HG03520 (cell line): Measurements from ENCODE around the gene PLIN1.

ENCODE experiments used
- ATAC-seq: cut with Tn5 transposase; IDR thresholded peaks from one replicate; pipeline ENCODE4 v1.9.1; 2021; ENCODE audit warnings: mild to moderate bottlenecking, moderate library complexity; ENCODE audit not compliant: unreplicated experiment

The PLIN1 gene

DNA sequence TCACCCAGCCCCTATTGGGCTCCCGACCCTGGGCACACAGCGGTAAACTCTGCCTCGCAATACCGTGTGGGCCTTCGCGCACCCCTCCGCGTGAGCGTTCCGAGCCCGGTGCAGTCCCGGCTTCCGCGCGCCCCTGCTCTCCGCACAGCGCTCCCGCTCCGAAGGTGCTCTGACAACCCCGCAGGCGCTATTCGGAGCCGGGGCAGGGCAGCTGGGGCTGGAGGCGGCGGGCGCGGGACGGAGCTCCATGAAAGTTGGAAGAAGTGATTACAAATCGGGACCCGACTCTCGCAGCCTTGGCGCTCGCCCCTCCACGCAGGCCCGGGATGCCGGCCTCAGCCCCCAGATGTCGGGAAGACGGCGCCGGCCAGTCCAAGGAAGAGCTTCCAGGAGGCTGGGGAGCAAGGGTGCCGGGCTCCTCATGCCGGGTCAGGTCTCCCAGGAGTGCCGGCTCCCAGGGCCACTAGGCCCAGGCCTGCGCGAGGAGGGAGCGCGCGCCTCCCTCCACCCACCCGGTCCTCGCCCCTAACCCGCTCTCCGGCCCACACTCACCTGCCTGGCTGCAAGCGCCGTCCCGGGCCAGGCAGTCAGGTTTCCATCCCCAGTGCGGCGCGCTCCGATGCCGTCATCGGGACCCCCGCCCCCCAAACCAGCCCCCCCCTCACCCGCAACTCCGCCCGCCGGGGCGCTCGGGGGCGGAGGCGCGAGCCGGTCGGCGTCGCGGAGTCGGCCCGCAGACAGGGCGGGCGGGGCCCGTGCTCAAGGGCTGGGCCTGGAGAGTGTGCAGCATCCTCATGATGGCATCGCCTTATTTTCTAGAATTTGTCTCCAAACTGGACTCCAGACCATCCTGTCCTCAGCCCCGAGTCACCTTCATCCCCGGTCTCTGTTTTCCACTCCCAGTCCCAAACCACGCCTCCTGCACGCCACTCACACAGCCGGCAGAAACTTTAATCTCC lies 24.0 kb downstream of the PLIN1 start, which contains the start of gene KIF7:
KIF7 (minus strand) TSS at position 621 of the 959 bp plus-strand sequence. CDS start 2,537 bp downstream, outside the sequence.
- ATAC-seq, result no peak

DNA sequence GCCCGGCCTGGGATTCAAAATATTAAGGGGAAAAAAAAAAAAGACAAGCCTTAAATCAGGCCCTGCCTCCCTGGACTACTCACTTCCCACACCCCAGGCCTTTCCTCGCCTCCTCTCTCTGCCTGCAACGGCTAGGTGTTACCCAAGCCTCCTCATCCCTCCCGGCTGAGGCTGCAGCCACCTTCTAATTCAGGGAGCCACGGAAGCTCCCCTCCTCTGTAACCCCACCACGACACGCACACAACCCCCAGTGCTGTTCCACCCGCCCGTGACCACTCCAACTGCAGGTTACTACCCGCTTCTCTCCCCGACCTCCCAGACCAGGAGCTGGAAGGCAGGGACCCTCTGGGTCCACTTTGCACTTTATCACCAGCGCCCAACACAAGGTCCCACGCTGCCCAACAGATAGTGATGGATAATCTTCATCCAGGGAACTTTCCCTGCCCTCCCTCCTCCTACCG lies 24.8 kb downstream of the PLIN1 start:
- no peak for ATAC-seq

GRCh38 chr15:89653578-89653977 lies 25.6 kb downstream of the PLIN1 start:
- no peak for ATAC-seq

- no peak for ATAC-seq
These were observed 26.5 kb downstream of the PLIN1 start for GRCh38 chr15:89652666-89653065.

GRCh38 chr15:89652131-89652530 lies 27.0 kb downstream of the PLIN1 start:
- ATAC-seq, result no peak

- no peak for ATAC-seq
These were observed 29.5 kb downstream of the PLIN1 start for GRCh38 chr15:89649716-89650115.

- no peak for ATAC-seq
These were observed 30.0 kb downstream of the PLIN1 start for GRCh38 chr15:89649013-89649625.

GRCh38 chr15:89648106-89649012 lies 30.8 kb downstream of the PLIN1 start:
- no peak for ATAC-seq

DNA sequence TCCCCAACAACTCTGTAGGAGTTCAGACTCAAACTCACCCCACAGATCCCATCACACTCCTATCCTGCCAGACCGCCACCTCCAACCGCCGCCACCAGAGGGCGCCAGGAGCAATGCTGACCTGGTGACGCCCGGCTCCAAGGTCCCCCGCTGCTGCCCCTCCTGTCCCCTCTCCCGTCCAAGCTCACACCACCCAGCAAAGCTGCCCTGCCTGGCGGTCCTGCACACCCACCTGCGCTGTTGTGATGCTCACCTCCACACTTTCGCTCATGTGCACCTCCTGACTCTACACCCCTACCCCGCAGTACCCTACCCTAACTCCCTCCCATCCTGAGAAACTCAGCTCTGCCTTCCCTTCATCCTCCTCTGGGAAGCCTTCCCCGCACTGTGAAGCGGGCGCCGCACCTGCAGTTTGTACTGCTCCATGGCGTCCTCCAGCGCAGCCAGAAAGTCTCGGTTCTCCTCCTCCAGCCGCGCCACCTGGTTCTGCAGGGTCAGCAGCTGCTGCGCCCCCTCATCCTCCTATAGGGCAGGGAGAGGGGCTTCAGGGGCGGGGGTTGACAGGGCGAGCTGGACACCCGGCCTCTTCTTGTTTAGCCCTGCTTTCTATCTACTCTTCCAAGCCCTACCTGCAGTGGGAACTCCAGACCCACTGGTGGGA lies 31.8 kb downstream of the PLIN1 start:
- no peak for ATAC-seq

DNA sequence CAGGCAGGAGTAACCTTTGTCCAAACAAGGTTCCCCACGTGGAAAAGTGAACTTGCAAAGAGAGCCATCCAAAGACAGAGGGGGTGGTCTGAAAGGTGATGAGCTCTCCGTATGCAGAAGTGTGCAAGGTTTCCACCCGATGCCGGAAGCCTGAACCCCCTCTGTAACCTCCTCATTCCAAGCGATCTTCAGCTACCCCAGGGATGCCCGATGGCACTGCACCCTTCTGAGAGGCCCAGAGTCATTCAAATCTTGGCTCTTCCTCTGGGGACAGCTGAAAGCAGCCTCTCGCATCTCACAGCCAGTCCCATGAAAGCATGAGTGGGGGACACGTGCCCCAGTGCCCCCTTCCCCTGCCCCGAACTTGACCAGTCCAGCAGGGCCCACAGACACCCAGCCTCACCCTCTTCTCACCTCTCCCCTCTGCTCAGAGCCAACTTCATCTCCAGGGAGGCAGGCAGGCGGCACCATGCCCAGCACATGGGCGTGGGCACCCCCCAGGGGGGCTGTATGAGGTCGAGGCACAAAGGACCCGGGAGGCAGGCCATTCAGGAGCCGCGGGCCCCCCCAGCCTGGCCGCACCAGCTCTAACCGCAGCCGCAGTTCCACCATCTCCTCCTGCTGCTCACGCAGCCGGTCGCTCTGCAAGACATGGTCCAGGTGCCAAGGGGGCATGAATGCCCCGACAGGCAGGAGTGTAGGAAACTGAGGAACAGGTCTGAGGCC lies 32.6 kb downstream of the PLIN1 start:
- ATAC-seq, result no peak

DNA sequence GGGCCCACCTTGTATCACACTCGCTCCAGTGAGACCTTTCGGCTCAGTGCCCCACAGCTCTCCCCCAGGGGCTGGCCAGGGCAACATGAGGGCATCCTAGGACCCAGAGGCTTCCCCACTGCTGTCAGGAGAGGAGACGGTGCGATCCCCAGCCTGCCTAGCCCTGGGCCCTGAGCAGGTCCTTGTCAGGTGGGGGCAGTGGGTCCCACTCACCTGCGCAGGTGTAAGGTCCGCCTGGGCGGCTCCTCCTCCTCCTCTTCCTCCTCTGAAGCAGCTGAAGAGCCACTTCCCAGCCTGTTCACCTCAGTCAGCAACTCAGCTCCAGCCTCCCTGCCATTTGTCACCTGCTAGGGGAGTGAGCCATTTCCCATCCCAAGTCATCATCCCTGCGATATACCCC lies 33.5 kb downstream of the PLIN1 start:
- ATAC-seq, result no peak

DNA sequence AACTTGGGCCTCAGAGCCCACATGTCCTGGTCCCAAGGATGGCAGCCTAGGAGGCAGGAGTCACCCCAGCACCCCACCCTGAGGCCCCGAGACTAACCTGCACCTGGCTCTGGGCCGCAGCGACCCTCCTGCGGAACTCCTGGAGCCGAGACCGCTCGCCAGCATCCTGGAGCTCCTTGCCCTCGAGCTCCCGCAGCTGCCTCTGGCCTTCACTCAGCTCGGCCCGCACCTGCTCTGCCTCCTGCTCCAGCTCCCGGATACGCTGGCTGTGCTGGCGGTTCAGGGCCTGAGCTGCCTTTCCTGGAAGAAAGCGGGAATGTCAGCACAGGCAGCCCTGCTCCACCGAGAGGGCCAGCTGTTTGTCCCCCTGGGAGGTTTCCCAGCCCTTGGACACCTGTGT lies 37.1 kb downstream of the PLIN1 start:
- ATAC-seq, result no peak

DNA sequence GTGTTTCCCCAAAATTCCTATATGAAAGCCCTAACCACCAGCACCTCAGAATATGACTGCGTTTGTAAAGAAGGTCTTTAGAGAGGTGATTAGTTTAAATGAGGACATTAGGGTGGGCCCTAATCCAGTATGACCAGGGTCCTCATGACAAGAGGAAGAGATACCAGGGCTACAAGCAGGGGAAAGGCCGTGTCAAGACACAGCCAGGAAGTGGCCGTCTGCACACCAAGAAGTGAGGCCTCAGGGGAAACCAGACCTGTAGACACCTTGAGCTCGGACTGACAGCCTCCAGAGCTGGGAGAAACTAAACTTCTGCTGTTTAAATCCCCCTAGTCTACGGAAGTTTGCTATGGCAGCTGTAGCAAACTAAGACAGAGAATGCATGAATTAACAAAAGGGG lies 38.1 kb downstream of the PLIN1 start:
- no peak for ATAC-seq

DNA sequence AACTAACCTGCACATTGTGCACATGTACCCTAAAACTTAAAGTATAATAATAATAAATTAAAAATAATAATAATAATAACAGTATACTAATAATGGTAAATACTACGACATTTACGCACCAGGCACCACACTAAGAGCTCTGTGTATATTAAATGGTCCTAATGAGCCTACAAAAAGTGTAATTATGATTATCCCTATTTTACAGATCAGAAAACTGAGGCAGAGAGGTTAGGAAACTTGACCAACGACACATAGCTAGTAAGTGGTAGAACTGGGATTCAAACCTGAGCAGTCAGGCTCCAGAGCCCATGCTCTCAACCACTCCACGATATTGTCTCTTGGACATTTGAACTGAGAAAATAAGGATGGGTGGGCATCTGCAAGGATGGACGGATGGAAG lies 38.9 kb downstream of the PLIN1 start:
- ATAC-seq, result no peak

DNA sequence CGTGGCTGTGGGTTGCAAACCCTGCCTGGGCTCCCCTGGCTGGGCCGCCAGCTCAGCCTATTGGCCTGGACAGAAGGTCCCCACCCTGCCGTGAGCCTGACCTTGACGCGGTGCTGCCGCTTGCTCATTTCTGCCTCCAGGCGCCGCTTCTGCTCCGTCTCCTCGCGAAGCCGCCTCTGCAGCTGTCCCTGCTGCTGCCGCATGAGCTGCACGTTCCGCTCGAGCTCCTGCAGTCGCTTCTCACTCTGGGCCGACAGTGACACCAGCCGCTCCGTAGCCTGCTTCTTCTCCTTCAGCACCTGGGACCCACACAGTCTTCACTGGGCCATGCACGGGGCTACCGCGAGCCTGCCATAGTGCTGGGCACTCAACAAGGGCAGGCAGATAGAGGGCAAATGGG lies 45.6 kb downstream of the PLIN1 start:
- ATAC-seq, result no peak

DNA sequence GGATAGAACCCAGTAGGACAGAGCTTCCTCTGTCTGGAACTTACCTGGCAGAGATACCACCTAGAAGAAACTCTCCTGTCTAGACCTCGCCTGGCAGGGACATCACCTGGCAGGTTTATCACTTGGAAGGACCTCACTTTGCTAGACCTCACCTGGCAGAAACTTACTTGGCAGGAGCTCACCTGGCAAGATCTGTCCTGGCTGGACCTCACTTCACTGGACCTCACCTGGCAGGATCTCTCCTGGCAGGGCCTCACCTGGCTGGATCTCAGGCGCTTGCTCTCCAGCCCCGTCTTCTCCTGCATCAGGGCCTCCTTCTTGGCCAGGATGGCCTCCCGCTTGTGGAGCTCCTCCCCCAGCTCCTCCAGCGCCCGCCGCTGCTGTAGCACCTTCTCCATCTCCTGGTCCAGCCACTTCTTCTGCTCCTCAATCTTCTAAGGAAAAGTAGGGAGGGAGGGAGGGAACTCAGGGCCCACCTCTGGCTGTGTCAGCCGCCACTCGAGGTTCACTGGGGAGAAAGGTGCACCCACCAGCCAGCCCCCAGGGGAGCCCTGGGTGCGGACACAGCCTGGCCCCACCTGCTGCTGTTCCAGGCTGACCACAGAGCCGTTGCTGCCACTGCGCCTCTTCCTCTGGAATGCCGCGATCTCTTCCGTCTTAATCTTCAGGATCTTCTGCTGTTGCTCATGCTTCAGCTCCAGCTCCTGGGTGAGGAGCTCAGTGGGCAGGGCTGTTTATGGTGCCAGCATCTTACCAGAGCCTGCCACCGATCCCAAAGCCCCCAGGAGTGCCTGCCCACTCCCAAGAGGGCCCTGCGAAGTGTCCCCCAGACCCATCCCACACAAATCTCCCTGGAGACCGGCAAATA lies 46.4 kb downstream of the PLIN1 start:
- no peak for ATAC-seq

DNA sequence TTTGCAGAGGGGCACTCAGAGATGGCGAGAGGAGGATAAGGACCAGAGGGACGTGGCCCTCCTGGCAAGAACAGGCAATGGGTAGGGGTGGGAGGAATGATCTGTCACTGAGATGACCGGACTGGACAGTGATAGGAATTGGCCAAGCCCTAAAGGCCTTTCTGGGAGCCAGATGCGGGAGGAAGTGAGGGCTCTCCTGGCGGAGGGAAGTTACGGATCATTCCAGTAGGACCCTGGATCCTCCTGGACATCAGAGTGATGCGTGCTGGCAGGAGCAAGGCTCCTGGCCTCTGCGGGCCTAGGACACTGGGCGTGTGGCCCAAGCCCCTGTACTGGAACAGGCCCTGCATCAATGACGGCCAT lies 47.3 kb downstream of the PLIN1 start:
- ATAC-seq, result no peak

DNA sequence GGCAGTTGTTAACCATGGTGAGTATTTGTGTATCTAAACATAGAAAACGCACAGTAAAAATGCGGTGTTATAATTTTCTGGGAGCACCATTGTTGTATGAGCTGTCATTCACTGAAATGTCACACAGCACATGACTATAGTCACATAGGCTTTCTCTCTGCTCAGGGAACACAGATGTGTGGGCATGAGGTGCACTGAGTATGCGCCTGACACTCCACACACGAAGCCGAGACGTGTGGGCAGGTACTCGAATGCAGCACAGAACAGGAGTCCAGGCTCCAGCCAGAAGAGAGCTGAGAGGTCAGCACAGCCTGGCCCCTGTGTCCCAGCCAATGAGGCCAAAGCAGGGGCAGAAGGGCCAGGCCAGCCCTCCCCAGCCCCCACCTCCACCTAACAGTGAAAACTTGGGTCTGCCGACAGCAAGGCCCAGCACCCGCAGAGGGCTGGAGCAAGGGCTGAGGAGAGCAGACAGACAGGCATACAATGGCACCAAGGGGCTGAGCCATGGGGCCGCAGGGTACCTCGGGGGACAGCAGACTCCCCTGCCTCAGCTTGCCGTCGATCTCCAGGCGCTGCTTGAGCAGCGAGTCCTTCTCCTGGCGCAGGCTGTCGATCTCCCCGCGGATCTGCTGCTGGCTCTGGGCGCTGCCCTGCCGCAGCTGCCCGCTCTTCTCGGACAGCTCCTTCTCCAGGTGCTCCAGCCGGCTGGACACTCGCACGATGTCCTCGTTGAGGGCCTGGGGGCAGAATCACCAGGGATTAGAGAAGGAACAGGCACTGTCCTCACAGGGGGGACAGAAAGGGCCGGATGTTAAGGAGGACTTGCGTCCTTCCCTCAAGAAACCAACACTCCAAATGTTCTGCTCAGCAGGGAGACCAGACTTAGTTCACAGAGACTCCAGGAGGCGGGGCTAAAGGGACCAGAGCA lies 47.9 kb downstream of the PLIN1 start:
- ATAC-seq, result no peak
